ENCODE measurements around the gene ZBTB46. TPM values are rescaled to one million over a fixed set of nuclear protein-coding genes. Genes with fewer than 3 reads are reported as not detected.

The ZBTB46 gene
- total RNA-seq, 1 experiment from 2014 or later = 10.7 TPM

DNA sequence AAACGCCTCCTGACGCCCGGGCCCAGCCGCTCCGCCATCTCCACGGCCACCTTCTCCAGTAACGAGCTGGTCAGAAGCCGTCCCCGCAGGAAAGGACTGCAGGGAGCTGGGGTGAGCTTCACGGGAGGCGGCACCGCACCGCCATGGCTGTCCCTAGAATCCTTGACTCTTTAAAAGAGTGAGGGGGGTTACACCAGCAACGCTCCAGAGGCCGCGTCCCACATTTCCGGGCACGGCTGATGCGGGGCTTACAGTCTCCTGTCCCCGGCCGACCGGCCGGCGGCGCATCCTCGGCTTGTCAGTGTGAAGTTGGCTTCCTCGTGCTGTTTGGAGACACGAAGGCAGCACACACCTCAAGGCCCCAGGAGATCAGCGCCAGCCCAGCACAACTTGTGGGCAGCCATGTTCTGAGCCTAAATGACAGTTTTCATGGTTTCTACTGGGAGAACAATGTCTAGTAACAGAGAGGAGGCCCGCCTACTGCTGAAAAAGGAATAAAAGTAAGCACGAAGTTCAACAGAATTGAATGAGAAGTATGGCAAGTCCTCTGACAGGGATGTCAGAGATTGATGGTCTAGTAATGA is 61.1 kb downstream of the ZBTB46 start:
- Histone ChIP-seq H3K4me1 (ENCODE audit: control insufficient read depth in 1 of 2, insufficient read depth in 2 of 2, low read length in 2 of 2) (no peaks in the 10 kb centered on the region), H3K36me3 (ENCODE audit: control insufficient read depth in 1 of 2, insufficient read depth in 2 of 2, low read length in 2 of 2) (no peaks in the 10 kb centered on the region), H2AFZ (ENCODE audit: low read depth, low read length, poor library complexity, severe bottlenecking) (no peak overlapping the region), H3K9ac (ENCODE audit: low read length) (no peak overlapping the region), H3K79me2 (ENCODE audit: insufficient read depth, low read length) (no peaks in the 10 kb centered on the region), H3K9me2 (ENCODE audit: insufficient read depth) (no peaks in the 10 kb centered on the region), H3K4me2 (ENCODE audit: low read length) (no peak overlapping the region), H3K9me3 (ENCODE audit: control insufficient read depth in 1 of 2, insufficient read depth in 1 of 2, low read depth in 1 of 2, low read length in 2 of 2) (no peaks in the 10 kb centered on the region), H3K27me3 (ENCODE audit: insufficient read depth, low read length) (no peaks in the 10 kb centered on the region), H3K27ac (ENCODE audit: low read depth, low read length) (no peak overlapping the region), H4K20me1 (ENCODE audit: insufficient read depth) (no peaks in the 10 kb centered on the region), H3K4me3 (replicated peaks in 1 of 2; ENCODE audit: low read depth in 1 of 2, low read length in 2 of 2) (no peak overlapping the region)
- BruUV-seq (replicated peaks) = no TSS peak
- DNase-seq (ENCODE audit: low read depth, low spot score) = no peak
- ChIA-PET CTCF (no interaction called here), POLR2A (no interaction called here), RAD21 (ENCODE audit: low non-redundant PET in 1 of 2, low total read pairs in 2 of 2, uncharacterized antibody in 2 of 2, unreplicated experiment in 2 of 2) (no interaction called here)
- TF ChIP-seq POLR2A (IDR thresholded peaks at IDR 0.05; ENCODE audit: borderline replicate concordance, extremely low read depth, insufficient read depth, insufficient read length) = no peak
- TF ChIP-seq, protein P1, sequence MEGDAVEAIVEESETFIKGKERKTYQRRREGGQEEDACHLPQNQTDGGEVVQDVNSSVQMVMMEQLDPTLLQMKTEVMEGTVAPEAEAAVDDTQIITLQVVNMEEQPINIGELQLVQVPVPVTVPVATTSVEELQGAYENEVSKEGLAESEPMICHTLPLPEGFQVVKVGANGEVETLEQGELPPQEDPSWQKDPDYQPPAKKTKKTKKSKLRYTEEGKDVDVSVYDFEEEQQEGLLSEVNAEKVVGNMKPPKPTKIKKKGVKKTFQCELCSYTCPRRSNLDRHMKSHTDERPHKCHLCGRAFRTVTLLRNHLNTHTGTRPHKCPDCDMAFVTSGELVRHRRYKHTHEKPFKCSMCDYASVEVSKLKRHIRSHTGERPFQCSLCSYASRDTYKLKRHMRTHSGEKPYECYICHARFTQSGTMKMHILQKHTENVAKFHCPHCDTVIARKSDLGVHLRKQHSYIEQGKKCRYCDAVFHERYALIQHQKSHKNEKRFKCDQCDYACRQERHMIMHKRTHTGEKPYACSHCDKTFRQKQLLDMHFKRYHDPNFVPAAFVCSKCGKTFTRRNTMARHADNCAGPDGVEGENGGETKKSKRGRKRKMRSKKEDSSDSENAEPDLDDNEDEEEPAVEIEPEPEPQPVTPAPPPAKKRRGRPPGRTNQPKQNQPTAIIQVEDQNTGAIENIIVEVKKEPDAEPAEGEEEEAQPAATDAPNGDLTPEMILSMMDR (IDR thresholded peaks at IDR 0.05 in 2 of 3, conservative IDR thresholded peaks at IDR 0.05 in 1 of 3; ENCODE audit: borderline replicate concordance in 1 of 3, insufficient read depth in 1 of 3, low read depth in 2 of 3, low read length in 2 of 3) = no peak
- TF ChIP-seq SRF (IDR thresholded peaks at IDR 0.05; ENCODE audit: low read depth) = no peak
- TF ChIP-seq TCF7L2 (IDR thresholded peaks at IDR 0.05; ENCODE audit: borderline replicate concordance, extremely low read depth, insufficient read depth, insufficient read length) = no peak
- TF ChIP-seq SIN3A (IDR thresholded peaks at IDR 0.05; ENCODE audit: low read depth) = no peak
- no peak for TF ChIP-seq POLR2AphosphoS5 (IDR thresholded peaks at IDR 0.05; ENCODE audit: low read depth, low read length)
- TF ChIP-seq SP1 (IDR thresholded peaks at IDR 0.05; ENCODE audit: low read depth) = no peak
- no peak for TF ChIP-seq CBX3 (IDR thresholded peaks at IDR 0.05; ENCODE audit: low read depth)
- intact Hi-C loops (cut with micrococcal nuclease) = no loop called here
- no peak for ATAC-seq

Data from HCT116 (cell line).